ENCODE results near the gene LHFPL2.

DNA sequence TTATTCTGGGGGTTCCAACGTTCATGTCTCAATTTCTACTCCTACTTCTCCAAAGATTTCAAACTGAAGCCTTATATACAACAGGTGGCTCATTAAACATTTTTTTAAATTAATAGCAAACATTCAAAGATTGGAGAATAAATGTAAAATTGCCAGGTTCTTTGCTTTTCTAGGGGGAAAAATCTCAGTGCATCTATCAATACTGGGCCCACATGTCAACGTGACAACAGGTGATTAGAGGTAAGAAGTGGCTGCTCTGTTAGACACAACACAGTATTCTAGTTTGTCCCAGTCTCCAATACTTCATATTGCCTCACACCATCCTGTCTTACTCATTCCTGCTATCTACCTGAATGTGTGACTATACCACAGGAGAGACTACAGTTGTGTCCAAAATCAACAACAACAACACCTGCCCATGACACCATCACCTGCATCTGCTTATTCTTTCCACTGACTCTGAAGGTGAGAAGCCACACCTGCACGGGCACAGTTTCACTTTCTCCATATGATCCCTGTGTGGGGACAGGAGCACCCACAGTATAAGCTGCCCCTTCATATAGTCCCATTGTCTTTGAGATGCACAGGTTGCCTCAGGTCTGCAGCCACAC, 110.2 kb downstream of the LHFPL2 start:
- TF ChIP-seq SIN3A (IDR thresholded peaks at IDR 0.05; ENCODE audit: borderline replicate concordance, insufficient read depth, low read length): no peak
- TF ChIP-seq, protein P1, sequence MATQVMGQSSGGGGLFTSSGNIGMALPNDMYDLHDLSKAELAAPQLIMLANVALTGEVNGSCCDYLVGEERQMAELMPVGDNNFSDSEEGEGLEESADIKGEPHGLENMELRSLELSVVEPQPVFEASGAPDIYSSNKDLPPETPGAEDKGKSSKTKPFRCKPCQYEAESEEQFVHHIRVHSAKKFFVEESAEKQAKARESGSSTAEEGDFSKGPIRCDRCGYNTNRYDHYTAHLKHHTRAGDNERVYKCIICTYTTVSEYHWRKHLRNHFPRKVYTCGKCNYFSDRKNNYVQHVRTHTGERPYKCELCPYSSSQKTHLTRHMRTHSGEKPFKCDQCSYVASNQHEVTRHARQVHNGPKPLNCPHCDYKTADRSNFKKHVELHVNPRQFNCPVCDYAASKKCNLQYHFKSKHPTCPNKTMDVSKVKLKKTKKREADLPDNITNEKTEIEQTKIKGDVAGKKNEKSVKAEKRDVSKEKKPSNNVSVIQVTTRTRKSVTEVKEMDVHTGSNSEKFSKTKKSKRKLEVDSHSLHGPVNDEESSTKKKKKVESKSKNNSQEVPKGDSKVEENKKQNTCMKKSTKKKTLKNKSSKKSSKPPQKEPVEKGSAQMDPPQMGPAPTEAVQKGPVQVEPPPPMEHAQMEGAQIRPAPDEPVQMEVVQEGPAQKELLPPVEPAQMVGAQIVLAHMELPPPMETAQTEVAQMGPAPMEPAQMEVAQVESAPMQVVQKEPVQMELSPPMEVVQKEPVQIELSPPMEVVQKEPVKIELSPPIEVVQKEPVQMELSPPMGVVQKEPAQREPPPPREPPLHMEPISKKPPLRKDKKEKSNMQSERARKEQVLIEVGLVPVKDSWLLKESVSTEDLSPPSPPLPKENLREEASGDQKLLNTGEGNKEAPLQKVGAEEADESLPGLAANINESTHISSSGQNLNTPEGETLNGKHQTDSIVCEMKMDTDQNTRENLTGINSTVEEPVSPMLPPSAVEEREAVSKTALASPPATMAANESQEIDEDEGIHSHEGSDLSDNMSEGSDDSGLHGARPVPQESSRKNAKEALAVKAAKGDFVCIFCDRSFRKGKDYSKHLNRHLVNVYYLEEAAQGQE (IDR thresholded peaks at IDR 0.05; ENCODE audit: insufficient read depth in 1 of 2, low read depth in 2 of 2, low read length in 2 of 2): no peak
- TF ChIP-seq TAF1 (IDR thresholded peaks at IDR 0.05; ENCODE audit: borderline replicate concordance, insufficient read depth, low read length): no peak
- TF ChIP-seq POLR2AphosphoS5 (IDR thresholded peaks at IDR 0.05; ENCODE audit: low read depth, low read length): no peak
- no peak for TF ChIP-seq FOXP2 (optimal IDR thresholded peaks at IDR 0.05; ENCODE audit: borderline replicate concordance, extremely low read depth, extremely low read length, insufficient read depth)

All from PFSK-1 (cell line).